GM12892 (cell line): ENCODE results near the gene SAMD13.

ENCODE experiments used
- POLR2A ChIP-seq: IDR thresholded peaks from 2 replicates; pipeline ENCODE4 v1.6.1; 2011; ENCODE audit warnings: low read depth, low read length, control low read depth
- POLR2AphosphoS5 ChIP-seq: IDR thresholded peaks from 2 replicates; pipeline ENCODE4 v1.6.1; 2011; ENCODE audit warnings: low read depth, low read length, control low read depth
- TAF1 ChIP-seq: IDR thresholded peaks from 2 replicates; pipeline ENCODE4 v1.6.1; 2011; ENCODE audit warnings: low read depth, mild to moderate bottlenecking, control low read depth, low read length, borderline replicate concordance

- no peak for TF ChIP-seq POLR2AphosphoS5
- TF ChIP-seq POLR2A: no peak
- no peak for TF ChIP-seq TAF1
Observed at GRCh38 chr1:84299536-84300170, 1.9 kb upstream of the SAMD13 start.
